ENCODE measurements around the gene MAGEE1. TPM values are rescaled to one million over a fixed set of nuclear protein-coding genes. Genes with fewer than 3 reads are reported as not detected.

MAGEE1 gene
- total RNA-seq, 1 donor from 2014 or later, result 4.5 TPM

- TF ChIP-seq CTCF (IDR thresholded peaks at IDR 0.05), result no peak
- DNase-seq (ENCODE audit: low spot score in 2 of 2), result no peak
- Histone ChIP-seq H3K4me3 (no peak overlapping the region), H3K27me3 (no peaks in the 10 kb centered on the region), H3K4me1 (no peaks in the 10 kb centered on the region), H3K36me3 (no peaks in the 10 kb centered on the region), H3K9me3 (peaks cover 4 to 50% of the 10 kb centered on the region in 2 donors), H3K27ac (no peak overlapping the region)
- intact Hi-C loops (cut with DNase I), result no loop called here
Observed at GRCh38 chrX:76477353-76477752, 49.8 kb downstream of the MAGEE1 start.

Measured in ascending aorta (tissue), 2 donors.